NCI-H510A treated with DMSO at 0.1 percent for 48 hours (cell line): ENCODE data around the gene GNB3.

Experiments used
- DNase-seq: peaks from one replicate; lab custom pipeline; 2025; lab: John Stamatoyannopoulos, UW

GNB3 gene

DNA sequence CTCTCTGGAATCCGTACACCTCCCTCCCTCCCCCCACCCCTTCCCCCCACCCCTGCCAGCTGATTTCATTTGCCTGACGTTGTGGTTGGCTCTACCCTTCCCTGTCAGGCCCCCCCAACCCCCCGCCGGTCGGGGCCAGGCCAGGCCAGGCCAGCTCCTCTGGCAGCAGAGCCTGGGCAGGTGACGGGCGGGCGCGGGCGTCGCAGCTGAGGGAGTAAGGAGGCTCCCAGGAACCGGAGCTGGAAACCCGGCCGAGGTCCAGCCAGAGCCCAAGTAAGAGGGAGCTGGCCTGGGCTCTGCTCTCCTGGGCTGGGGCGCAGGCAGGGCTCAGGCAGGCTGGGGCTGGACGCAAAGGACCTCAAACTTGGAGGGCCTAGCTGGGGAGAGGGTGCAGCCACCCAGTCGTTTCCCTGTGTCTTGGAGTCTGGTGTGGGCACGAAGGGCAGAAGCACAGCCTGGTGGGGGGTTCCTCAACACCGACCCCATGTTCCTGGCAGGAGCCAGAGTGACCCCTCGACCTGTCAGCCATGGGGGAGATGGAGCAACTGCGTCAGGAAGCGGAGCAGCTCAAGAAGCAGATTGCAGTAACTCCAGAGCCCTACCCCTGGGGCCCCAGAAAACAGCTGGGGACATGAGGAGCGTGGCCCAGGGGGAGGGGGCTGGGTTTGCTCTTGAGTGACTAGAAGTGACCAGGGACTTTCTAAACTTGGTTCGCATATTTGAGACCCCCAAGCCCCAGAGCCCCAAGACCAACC is at the start of gene GNB3:
GNB3 (plus strand) TSS at position 165 of the 755 bp plus-strand sequence; CDS start at position 528, 363 bp downstream.
- DNase-seq: no peak

DNA sequence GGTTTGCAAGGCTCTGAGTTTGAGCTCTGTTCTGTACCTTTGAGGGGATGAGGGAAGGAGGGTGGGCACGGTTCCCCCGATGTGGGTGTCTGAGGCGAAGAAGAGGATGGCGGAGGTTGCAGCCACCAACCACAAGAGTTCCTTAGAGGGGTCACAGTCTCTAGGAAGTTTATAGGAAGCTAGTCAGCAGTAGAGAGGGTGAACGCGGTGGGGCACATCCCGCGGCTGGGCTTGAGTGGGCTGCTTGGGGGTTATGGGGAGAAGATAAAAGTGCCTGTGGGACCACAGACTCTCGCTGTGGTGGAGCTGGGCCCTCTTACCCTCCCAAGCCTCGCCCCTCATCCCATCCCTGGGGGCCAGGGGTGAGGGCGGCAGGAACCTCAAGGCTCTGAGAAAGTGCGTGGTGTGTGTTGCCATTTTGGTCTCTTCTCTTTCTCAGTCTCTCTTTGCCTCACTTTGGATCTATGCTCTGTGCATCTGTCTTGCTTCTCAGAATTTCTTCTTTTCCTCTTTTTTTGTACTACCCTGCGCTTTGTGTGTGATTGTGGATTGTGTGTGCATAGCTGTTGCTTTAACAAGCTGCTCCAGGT is 48.7 kb upstream of the GNB3 start:
- no peak for DNase-seq

DNA sequence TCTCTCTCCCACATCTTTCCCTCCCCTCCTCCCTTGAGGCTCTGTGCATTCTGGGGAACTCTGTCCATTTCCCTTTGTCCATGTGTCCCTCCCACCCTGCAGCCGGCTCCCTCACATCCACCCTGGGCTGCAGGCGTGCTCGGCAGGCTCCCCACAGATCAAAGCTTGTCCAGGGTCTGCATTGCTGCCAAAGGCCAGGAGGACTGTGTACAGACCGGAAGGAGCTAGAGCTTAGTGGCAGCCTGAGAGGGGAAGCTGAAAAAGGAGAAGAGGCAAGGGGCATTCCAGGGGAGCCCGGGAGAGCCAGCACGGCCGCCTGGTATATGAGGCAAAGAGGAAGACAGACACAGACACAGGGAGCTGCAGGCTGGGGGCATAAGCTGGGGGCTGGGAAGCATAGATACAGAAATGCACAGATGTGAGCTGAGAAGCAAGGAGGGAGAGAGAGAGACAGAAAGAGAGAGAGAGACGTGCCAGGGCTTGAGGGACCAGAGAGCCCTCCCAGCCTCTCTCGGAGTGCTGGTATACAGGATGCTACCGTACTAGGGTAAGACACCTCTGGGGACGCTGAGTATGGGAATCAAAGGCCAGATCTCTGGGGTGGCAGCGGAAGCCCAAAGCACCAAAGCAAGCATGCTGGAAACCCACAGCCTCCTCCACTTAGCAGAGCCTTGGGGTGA is 48.1 kb upstream of the GNB3 start:
- DNase-seq: no peak

DNA sequence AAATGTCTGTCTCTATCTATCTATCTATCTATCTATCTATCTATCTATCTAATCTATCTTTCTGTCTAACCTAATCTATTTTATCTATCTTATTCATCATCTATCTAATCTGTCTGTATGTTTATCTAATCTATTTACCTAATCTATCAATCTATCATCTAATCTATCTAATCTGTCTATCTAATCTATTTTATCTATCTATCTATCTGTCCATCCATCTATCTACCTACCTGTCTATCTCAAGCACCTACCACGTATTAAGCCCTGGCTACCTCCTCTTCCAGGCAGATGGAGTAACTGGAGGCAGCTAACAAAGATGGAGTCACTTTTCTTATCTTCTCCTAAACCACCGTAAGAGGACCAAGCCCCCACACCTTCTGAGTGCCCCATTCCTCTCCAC is 45.6 kb upstream of the GNB3 start:
- DNase-seq: no peak

DNA sequence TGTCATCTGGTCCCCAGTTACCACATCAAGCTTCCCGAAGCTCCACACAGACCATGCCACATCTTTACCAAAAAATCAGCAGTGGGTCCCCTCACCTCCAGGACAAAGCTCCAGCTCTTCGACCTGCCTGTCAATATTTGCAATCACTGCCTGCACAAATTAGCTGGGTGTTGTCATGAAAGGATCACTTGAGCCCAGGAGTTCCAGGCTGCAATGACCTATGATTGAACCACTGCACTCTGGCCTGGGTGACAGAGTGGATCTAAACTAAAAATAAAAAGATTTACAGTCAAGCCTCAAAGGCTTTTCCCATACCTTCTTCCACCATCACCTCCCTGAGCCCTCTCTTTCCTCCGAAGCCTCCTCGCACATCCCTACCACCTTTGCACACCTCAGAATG is 44.1 kb upstream of the GNB3 start:
- no peak for DNase-seq

DNA sequence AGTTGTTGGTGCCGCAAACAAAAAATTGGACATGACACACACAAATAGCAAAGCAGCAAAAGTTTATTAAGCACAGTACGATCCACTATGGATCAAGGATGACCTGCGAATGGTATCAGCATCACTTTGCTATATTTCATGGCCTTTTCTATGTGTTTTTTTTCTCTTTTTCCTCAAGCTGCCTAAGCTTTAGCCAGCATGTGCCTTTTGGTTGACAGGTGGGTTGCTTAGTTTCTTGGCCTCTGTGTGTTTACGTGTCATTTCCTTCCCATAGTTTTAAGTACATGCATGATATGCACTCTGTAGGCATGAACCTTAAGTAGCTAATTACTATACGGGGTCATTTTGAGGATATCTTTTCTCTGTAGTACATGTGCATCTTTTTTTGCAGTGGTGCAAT is 41.6 kb upstream of the GNB3 start:
- DNase-seq: no peak

DNA sequence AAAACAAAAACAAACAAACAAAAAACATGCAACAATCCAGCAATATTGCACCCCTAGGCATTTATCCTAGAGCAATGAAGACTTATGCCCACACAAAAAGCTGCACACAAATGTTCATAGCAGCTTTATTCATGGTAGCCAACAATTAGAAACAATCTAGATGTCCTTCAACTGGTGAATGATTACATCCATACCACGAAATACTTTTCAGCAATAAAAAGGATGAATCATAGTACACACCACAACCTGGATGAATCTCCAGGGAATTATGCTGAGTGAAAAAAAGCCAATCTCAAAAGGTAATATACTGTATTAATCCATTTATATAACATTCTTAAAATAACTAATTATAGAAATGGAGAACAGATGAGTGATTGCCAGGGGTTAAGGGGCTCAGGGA is 33.6 kb upstream of the GNB3 start:
- no peak for DNase-seq

DNA sequence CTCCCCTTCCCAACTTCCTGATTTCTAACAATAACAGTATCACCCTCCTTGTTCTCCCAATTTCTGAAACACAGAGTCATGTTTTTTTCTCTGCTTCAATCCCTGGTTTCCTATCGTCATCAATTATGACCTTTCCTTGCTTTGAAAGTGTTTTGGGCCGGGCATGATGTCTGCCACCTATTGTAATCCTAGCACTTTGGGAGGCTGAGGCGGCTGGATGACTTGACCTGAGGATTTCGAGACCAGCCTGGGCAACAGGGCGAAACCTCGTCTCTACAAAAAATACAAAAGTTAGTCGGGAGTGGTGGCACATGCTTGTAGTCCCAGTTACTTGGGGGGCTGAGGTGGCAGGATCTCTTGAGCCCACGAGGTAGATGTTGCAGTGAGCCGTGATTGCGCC is 31.7 kb upstream of the GNB3 start:
- no peak for DNase-seq

DNA sequence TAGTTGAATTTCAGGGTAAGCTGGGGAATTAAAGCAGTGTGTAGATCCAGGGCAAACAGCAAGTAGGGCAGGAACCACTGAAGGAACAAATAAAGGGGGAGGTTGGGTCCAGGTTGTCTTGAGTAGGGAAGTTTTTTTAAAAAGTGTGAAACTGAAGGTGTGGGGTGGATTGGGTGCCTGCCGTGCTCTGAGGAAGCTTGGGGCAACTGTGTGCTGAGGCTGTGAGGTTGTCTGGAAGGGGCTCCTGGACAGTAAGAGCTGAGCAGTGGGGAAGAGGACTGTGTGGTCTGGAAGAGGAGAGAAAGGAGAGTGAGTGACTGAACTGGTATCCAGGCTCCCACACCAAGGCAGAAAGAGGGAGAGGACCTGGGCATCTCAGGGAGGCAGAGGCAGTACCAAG is 30.0 kb upstream of the GNB3 start:
- DNase-seq: no peak

DNA sequence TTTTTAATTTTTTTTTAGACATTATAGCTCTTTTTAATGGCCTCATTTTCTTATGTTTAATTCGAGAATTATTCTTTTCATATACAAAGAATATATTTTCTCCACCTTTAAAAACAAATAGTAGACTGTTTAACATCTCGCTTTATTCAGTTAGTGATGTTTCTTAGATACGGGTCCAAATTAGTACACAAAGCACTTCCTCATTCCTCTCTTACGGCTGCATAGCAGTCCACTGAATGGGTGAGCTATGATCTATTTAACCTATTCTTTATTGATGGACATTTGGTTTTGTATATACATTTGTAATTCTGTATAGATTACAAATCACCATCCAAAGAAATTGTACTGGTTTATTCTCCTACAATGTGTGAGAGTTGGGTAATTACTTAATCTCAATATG is 27.4 kb upstream of the GNB3 start:
- DNase-seq: no peak

DNA sequence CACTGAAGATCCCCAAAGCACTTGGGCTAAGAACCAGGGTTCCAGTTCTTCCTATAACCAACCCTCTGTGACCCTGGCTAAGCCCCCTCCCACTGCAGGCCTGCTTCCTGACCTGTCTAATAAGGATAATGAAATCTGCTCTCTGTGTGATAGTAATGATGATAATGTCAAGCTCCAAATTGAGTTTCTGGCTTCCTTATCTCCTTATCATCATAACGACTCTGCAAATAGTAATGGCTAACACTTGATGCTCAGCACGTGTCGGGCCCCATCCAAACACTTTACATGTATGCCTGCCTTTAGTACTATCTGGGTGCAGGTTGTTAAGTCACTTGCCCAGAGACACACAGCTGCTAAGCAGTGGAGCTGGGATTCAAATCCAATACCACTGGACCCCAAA is 24.1 kb upstream of the GNB3 start:
- DNase-seq: no peak

DNA sequence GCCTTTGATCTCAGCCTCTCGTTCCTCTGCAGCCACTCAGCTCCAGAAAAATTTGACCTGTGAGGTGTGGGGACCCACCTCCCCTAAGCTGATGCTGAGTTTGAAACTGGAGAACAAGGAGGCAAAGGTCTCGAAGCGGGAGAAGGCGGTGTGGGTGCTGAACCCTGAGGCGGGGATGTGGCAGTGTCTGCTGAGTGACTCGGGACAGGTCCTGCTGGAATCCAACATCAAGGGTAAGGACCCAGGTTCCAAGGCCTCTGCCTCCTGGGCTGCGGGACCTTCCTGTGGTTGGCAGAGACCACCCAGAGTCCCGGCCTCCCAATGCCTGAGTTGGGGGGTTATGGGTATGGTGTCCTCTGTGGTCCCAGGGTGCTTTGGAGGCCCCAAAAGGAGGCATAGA is 23.6 kb upstream of the GNB3 start:
- no peak for DNase-seq

DNA sequence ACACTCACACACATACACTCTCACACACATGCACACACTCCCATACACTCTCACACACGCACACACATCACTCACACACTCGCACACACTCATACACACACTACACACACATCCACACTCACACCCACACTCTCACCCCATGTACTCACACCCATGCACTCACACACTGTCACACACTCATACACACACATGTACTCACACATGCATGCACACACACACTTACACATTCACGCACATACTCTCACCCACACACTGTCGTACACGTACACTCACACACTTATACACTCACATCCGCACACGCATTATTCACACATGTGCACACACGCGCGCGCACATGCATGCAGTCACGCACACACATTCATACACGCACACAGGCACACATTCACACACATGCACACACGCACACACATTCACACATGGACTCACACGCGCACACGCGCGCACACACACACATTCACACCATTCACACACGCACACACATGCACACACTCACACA is 23.0 kb upstream of the GNB3 start:
- DNase-seq: no peak

DNA sequence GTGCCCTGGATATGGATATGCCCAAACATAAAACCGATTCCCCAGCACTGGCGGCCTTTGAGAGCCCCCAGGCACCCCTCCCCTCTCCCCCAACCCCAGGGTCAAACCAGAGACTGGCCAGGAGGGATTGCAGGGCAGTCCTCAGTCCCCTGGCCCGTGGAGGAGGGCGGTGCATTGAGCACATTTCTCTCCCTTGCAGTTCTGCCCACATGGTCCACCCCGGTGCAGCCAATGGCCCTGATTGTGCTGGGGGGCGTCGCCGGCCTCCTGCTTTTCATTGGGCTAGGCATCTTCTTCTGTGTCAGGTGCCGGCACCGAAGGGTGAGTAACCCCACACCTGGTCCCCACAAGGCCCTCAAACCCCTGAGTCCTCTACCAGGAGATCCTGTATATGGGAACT is 22.5 kb upstream of the GNB3 start:
- DNase-seq: no peak

DNA sequence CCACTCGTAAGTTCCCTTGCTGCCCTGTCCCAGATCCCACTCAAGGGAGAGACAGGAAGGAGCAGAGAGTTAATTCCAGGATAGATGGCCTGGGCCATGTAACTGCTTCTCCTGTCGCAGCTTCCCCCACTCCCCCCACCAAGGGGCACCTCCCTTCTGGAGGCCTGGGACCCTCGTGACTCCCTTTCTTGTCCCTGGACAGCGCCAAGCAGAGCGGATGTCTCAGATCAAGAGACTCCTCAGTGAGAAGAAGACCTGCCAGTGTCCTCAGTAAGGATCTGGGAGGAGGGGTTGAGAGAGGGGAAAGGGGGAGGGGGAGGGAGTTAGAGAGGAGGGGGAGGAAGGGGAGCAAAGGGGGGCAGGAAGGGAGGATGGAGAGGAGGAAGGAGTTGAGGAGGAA is 22.1 kb upstream of the GNB3 start:
- DNase-seq: no peak

DNA sequence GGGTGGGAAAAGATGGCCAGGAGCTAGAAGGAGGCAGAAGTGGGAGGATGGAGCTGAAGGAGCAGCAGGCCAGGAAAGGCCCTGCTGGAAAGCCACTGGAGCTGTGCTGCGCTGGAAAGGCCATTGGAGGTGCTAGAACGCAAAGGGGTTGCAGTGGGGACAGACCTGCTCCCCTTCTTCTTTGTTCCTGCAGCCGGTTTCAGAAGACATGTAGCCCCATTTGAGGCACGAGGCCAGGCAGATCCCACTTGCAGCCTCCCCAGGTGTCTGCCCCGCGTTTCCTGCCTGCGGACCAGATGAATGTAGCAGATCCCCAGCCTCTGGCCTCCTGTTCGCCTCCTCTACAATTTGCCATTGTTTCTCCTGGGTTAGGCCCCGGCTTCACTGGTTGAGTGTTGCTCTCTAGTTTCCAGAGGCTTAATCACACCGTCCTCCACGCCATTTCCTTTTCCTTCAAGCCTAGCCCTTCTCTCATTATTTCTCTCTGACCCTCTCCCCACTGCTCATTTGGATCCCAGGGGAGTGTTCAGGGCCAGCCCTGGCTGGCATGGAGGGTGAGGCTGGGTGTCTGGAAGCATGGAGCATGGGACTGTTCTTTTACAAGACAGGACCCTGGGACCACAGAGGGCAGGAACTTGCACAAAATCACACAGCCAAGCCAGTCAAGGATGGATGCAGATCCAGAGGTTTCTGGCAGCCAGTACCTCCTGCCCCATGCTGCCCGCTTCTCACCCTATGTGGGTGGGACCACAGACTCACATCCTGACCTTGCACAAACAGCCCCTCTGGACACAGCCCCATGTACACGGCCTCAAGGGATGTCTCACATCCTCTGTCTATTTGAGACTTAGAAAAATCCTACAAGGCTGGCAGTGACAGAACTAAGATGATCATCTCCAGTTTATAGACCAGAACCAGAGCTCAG is 21.4 kb upstream of the GNB3 start:
- DNase-seq: no peak

DNA sequence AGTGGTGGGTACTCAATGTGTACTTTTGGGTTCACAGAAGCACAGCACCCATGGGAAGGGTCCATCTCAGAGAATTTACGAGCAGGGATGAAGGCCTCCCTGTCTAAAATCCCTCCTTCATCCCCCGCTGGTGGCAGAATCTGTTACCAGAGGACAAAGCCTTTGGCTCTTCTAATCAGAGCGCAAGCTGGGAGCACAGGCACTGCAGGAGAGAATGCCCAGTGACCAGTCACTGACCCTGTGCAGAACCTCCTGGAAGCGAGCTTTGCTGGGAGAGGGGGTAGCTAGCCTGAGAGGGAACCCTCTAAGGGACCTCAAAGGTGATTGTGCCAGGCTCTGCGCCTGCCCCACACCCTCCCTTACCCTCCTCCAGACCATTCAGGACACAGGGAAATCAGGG is 20.6 kb upstream of the GNB3 start:
- no peak for DNase-seq

DNA sequence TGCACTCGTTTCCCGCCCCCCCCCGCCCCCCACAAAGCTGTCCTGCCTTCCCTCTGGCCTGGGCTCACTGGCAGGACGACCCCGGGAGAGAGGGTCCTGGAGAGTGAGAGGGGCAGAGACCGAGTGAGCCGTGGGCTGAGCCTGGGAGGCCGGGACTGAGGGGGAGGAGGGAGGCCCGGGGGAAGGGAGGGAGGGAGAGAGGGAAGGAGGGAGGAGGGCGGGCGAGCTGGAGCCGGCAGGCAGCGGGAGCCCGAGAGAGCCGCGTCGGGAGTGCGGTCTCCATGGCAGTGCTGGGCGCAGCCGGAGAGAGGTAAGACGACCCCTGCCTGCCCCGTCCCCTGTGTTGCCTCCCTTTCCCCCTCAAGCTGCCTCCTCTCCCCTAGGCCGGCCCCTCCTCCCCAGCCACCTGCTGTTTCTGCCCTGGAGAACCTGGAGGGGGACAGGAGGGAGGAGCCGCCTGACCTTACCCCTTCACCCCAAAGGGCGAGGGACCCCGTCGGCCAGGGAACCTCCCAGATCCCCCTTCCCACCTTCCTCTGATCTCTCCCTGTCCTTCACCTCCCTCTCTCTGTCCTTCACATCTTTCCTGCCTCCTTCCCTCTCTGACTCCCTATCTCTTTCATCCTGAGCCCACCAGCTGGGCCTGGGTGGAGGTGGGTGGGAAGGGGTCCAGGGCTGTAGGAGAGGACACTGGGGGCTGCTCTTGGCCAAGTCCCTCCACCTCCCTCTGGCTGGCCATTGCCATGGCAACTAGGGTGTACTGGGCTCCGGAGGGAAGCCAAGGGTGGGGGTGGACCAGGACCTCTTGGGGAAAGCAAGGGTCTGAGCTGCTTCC is 18.9 kb upstream of the GNB3 start, which contains the start of gene GPR162:
GPR162 (plus strand) TSS at position 231 of the 835 bp plus-strand sequence. CDS start 2,078 bp downstream, outside the sequence.
- DNase-seq: peak; percentile 43

DNA sequence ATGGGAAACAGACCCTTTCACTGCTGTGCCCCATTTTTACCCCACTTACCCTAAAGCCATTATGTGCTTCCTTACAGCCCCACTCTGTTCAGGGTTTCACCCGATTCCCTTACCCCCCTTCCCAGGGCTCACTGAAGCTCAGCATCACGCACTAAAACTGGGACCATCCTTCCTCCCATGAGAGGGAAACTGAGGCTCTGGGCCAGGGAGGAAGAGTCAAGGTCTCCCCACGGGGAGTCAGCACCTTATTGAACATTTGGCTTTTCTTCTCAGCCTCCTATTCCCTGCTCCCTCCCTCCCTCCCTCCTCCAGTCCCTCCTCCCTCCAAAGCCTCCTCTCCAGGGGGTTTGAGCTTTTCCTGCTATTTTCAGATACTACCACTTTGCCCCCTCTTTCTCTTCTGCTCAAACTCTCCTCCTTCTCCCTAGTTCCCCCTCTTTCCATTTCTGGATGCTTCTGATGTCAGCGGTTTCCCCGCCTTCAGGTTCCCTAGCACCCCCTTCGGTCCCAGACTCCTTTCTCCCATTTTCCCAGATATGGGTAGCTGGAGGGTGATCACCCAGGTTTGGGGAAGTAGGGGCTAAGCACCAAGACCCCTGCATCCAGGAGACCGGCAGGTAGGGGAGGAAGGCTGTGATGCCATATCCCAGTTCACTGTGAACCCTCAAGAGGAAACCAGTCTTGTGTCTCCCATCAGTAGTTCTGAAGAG is 18.1 kb upstream of the GNB3 start:
- DNase-seq: no peak
